ENCODE results near the gene CACNA2D1.

Gene CACNA2D1

DNA sequence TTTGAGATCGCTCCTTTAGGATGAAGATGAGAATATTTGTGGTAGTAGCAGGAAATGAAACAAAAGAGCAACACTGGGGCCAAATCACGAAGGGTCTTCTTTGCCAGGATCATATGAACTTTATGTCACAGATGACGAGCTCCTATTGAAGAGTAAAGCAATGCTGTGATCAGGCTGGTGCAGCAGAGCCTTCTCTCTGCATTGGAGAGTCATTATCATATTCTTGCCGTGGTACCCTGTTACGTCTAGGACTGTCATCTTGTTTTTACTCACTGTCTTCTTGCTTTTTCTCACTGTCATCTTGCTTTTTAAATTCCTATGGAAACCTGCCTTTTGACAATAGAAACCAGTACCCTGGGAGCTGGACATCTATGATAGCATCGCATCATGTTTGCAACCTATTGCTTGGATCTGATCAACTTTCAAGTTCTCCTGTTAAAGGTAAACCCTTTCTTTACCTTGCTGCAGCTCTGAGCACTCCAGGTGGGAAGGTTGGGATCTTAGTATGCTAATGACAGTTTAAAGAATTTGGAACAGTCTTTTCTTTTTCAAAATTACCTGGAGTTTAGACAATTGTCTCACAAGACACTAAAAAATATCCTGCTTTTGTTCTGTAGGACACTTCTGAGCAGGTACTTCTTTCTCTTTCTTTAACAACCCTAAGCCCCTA is 27.9 kb upstream of the CACNA2D1 start:
- no peak for ATAC-seq
- TF ChIP-seq ZFP30 (CRISPR knock-in tag; IDR thresholded peaks at IDR 0.05) = no peak
- TF ChIP-seq TCF4 (CRISPR knock-in tag; IDR thresholded peaks at IDR 0.05; ENCODE audit: borderline replicate concordance) = no peak
- no peak for TF ChIP-seq CSDC2 (CRISPR knock-in tag; IDR thresholded peaks at IDR 0.05)
- TF ChIP-seq RARB (CRISPR knock-in tag; IDR thresholded peaks at IDR 0.05) = no peak
- no peak for TF ChIP-seq BACH2 (CRISPR knock-in tag; IDR thresholded peaks at IDR 0.05; ENCODE audit: borderline replicate concordance)
- TF ChIP-seq, protein P1, sequence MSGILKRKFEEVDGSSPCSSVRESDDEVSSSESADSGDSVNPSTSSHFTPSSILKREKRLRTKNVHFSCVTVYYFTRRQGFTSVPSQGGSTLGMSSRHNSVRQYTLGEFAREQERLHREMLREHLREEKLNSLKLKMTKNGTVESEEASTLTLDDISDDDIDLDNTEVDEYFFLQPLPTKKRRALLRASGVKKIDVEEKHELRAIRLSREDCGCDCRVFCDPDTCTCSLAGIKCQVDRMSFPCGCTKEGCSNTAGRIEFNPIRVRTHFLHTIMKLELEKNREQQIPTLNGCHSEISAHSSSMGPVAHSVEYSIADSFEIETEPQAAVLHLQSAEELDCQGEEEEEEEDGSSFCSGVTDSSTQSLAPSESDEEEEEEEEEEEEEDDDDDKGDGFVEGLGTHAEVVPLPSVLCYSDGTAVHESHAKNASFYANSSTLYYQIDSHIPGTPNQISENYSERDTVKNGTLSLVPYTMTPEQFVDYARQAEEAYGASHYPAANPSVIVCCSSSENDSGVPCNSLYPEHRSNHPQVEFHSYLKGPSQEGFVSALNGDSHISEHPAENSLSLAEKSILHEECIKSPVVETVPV (CRISPR knock-in tag; IDR thresholded peaks at IDR 0.05) = no peak
- no peak for TF ChIP-seq TOX (CRISPR knock-in tag; IDR thresholded peaks at IDR 0.05; ENCODE audit: borderline replicate concordance)
- no peak for TF ChIP-seq PPARA (CRISPR knock-in tag; IDR thresholded peaks at IDR 0.05; ENCODE audit: borderline replicate concordance)
- TF ChIP-seq ZNF70 (CRISPR knock-in tag; IDR thresholded peaks at IDR 0.05) = no peak
- TF ChIP-seq ESRRG (CRISPR knock-in tag; IDR thresholded peaks at IDR 0.05) = no peak
- TF ChIP-seq ISL1 (CRISPR knock-in tag; IDR thresholded peaks at IDR 0.05) = no peak
- TF ChIP-seq, protein P2, sequence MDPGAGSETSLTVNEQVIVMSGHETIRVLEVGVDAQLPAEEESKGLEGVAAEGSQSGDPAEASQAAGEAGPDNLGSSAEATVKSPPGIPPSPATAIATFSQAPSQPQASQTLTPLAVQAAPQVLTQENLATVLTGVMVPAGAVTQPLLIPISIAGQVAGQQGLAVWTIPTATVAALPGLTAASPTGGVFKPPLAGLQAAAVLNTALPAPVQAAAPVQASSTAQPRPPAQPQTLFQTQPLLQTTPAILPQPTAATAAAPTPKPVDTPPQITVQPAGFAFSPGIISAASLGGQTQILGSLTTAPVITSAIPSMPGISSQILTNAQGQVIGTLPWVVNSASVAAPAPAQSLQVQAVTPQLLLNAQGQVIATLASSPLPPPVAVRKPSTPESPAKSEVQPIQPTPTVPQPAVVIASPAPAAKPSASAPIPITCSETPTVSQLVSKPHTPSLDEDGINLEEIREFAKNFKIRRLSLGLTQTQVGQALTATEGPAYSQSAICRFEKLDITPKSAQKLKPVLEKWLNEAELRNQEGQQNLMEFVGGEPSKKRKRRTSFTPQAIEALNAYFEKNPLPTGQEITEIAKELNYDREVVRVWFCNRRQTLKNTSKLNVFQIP (CRISPR knock-in tag; IDR thresholded peaks at IDR 0.05; ENCODE audit: borderline replicate concordance, low read depth) = no peak
- no peak for TF ChIP-seq SNAI2 (CRISPR knock-in tag; IDR thresholded peaks at IDR 0.05)
- TF ChIP-seq ZNF8 (CRISPR knock-in tag; IDR thresholded peaks at IDR 0.05) = no peak

DNA sequence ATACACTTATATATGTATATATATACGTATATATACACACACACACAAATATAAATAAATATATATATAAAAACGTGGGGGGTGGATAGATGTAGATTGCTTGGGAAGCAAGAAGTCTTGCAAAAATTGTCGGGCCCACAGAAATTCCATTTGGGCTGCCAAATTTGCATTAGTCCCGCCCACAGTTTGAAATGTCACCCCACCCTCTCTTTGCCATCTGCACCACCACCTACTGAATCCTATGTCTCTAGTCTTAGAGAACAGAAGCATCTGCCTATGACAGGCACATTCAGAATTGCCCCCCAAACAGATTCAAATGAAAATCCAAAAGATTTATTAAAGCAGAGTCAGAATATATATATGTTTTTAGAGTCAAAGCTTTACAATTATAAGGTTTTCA is 25.6 kb upstream of the CACNA2D1 start:
- TF ChIP-seq OSR1 (CRISPR knock-in tag; IDR thresholded peaks at IDR 0.05) = no peak
- no peak for TF ChIP-seq ZFP30 (CRISPR knock-in tag; IDR thresholded peaks at IDR 0.05)
- no peak for ATAC-seq

DNA sequence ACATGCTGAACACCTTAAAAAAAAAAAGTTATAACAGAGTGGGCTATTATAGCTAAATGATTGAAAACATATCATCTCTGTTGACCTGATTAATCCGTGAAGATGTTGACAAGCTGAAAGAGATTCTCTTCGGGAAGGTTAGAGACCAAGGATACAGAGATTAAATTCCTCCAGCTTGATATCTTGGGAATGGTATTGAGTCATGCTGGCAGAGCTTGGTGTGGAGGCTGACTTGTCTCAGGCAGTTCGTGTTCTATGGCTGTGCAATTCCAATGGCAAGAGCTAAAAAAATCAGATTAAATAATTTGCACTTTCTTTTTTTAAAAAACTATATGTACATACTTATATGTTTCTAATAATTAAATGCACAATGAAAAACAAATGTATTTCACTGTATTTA is 24.9 kb upstream of the CACNA2D1 start:
- TF ChIP-seq, protein P3, sequence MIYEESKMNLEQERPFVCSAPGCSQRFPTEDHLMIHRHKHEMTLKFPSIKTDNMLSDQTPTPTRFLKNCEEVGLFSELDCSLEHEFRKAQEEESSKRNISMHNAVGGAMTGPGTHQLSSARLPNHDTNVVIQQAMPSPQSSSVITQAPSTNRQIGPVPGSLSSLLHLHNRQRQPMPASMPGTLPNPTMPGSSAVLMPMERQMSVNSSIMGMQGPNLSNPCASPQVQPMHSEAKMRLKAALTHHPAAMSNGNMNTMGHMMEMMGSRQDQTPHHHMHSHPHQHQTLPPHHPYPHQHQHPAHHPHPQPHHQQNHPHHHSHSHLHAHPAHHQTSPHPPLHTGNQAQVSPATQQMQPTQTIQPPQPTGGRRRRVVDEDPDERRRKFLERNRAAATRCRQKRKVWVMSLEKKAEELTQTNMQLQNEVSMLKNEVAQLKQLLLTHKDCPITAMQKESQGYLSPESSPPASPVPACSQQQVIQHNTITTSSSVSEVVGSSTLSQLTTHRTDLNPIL (CRISPR knock-in tag; IDR thresholded peaks at IDR 0.05; ENCODE audit: low read depth) = no peak
- TF ChIP-seq BACH2 (CRISPR knock-in tag; IDR thresholded peaks at IDR 0.05; ENCODE audit: borderline replicate concordance) (no peak), ZC3H10 (CRISPR knock-in tag; IDR thresholded peaks at IDR 0.05) (no peak), OSR1 (CRISPR knock-in tag; IDR thresholded peaks at IDR 0.05) (no peak), ARNTL (CRISPR knock-in tag; IDR thresholded peaks at IDR 0.05; ENCODE audit: borderline replicate concordance, low read depth) (no peak), ZFP3 (CRISPR knock-in tag; IDR thresholded peaks at IDR 0.05) (no peak), ZNF565 (CRISPR knock-in tag; conservative IDR thresholded peaks at IDR 0.05; ENCODE audit: low read depth) (no peak), PPARA (CRISPR knock-in tag; IDR thresholded peaks at IDR 0.05; ENCODE audit: borderline replicate concordance) (no peak), CSDC2 (CRISPR knock-in tag; IDR thresholded peaks at IDR 0.05) (no peak), TCF4 (CRISPR knock-in tag; IDR thresholded peaks at IDR 0.05; ENCODE audit: borderline replicate concordance) (no peak), ZNF8 (CRISPR knock-in tag; IDR thresholded peaks at IDR 0.05) (no peak), SNAI2 (CRISPR knock-in tag; IDR thresholded peaks at IDR 0.05) (no peak), ESRRG (CRISPR knock-in tag; IDR thresholded peaks at IDR 0.05) (no peak), GLIS3 (CRISPR knock-in tag; IDR thresholded peaks at IDR 0.05) (no peak)
- TF ChIP-seq, protein P2 (CRISPR knock-in tag; IDR thresholded peaks at IDR 0.05; ENCODE audit: borderline replicate concordance, low read depth) = no peak
- TF ChIP-seq, protein P4, sequence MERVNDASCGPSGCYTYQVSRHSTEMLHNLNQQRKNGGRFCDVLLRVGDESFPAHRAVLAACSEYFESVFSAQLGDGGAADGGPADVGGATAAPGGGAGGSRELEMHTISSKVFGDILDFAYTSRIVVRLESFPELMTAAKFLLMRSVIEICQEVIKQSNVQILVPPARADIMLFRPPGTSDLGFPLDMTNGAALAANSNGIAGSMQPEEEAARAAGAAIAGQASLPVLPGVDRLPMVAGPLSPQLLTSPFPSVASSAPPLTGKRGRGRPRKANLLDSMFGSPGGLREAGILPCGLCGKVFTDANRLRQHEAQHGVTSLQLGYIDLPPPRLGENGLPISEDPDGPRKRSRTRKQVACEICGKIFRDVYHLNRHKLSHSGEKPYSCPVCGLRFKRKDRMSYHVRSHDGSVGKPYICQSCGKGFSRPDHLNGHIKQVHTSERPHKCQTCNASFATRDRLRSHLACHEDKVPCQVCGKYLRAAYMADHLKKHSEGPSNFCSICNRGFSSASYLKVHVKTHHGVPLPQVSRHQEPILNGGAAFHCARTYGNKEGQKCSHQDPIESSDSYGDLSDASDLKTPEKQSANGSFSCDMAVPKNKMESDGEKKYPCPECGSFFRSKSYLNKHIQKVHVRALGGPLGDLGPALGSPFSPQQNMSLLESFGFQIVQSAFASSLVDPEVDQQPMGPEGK (CRISPR knock-in tag; IDR thresholded peaks at IDR 0.05; ENCODE audit: borderline replicate concordance) = no peak
- no peak for ATAC-seq

Measured in SK-N-SH treated with all-trans-retinoic acid at 6 μM for 48 hours (cell line).